HepG2 (cell line): ENCODE data around the gene MSL3B.
A peak's percentile ranks its signal among the peaks of the same experiment; 100 is the strongest.

ENCODE experiments used
- ATAC-seq: fragments of 200-7000 bp; cut with Tn5 transposase; 3 replicates; pipeline ENCODE4 v1.9.1; 2020; ENCODE audit warnings: mild to moderate bottlenecking, moderate library complexity
- BruUV-seq: library from RNA; stranded (reverse); fragments of 400-500 nt; replicated peaks from 2 replicates; lab custom pipeline; 2021; lab: Mats Ljungman, UMichigan
- CTCF ChIA-PET: fragments of 300-600 bp; formaldehyde crosslinking; extraction: SDS; loops from one replicate; lab custom pipeline; 2021; ENCODE audit warnings: low total read pairs, inconsistent platforms, low intra/inter-chr PET ratio; lab: Yijun Ruan, JAX
- POLR2A ChIA-PET: fragments of 350-600 bp; sonication (Branson Sonifier 250); formaldehyde crosslinking; loops from one replicate; lab custom pipeline; 2020; ENCODE audit warnings: antibody characterized with exemption, inconsistent platforms; lab: Yijun Ruan, JAX
- DNase-seq: peaks from one replicate; pipeline ENCODE4 v3.0.0-alpha.2; 2015; ENCODE audit warnings: low spot score
- FAIRE-seq: peaks from 3 replicates; lab custom pipeline; 2011; peaks lifted over from hg19 to GRCh38; lab: Jason Lieb, UNC
- H2AFZ ChIP-seq: one replicate; pipeline ENCODE4 v1.6.1; 2011; ENCODE audit warnings: low read length, inconsistent platforms
- H3K27ac ChIP-seq: fragments of 300-600 bp; 3 replicates; pipeline ENCODE4 v1.8.0; 2011; ENCODE audit warnings: mixed run types, mild to moderate bottlenecking, mixed read lengths, low read length, inconsistent platforms; ENCODE audit not compliant: insufficient read depth; ENCODE audit errors: extremely low read length
- H3K27me3 ChIP-seq, 2 experiments: fragments of 200-600 bp in 1 of 2; 2 replicates in 1 of 2; 3 replicates in 1 of 2; pipeline versions ENCODE4 v1.6.0 to v1.8.0; 2011; ENCODE audit warnings: low read length in 2 of 2, mild to moderate bottlenecking in 2 of 2, moderate library complexity in 2 of 2, inconsistent platforms in 1 of 2; ENCODE audit not compliant: insufficient read depth in 2 of 2, control insufficient read depth in 1 of 2
- H3K36me3 ChIP-seq, 2 experiments: fragments of 200-600 bp in 1 of 2; replicated peaks in 1 of 2; 2 replicates in 1 of 2; 3 replicates in 1 of 2; pipeline versions ENCODE4 v1.5.1 to v1.8.0; 2011; ENCODE audit warnings: low read length in 2 of 2, inconsistent platforms in 1 of 2; ENCODE audit not compliant: insufficient read depth in 2 of 2, control insufficient read depth in 1 of 2
- H3K4me1 ChIP-seq: 2 replicates; pipeline ENCODE4 v1.5.1; 2012; ENCODE audit warnings: low read length, inconsistent platforms; ENCODE audit not compliant: insufficient read depth
- H3K4me2 ChIP-seq: 2 replicates; pipeline ENCODE4 v1.6.0; 2011; ENCODE audit warnings: low read depth, low read length, inconsistent platforms
- H3K4me3 ChIP-seq, 3 experiments: fragments of 200-600 bp in 1 of 3; sonication (generic), shearing (Covaris generic) in 1 of 3; replicated peaks in 1 of 3; 2 replicates each; pipeline ENCODE4 v1.5.1; 2011 to 2016; ENCODE audit warnings: low read length in 3 of 3, inconsistent platforms in 2 of 3, low read depth in 2 of 3, mild to moderate bottlenecking in 2 of 3, control low read depth in 1 of 3, mixed read lengths in 1 of 3; ENCODE audit not compliant: insufficient read depth in 1 of 3
- H3K79me2 ChIP-seq: one replicate; pipeline ENCODE4 v1.6.1; 2011; ENCODE audit warnings: low read length, inconsistent platforms; ENCODE audit not compliant: insufficient read depth
- H3K9ac ChIP-seq: 2 replicates; pipeline ENCODE4 v1.6.0; 2011; ENCODE audit warnings: mild to moderate bottlenecking, low read depth, low read length, inconsistent platforms; ENCODE audit not compliant: insufficient read depth
- H3K9me3 ChIP-seq: 2 replicates; pipeline ENCODE4 v1.5.1; 2012; ENCODE audit warnings: mild to moderate bottlenecking, low read length
- H4K20me1 ChIP-seq: 2 replicates; pipeline ENCODE4 v1.6.0; 2011; ENCODE audit warnings: inconsistent platforms, mild to moderate bottlenecking, low read length, moderate library complexity; ENCODE audit not compliant: insufficient read depth
- AGO2 ChIP-seq: fragments of 200-400 bp; formaldehyde crosslinking; optimal IDR thresholded peaks from 2 replicates; pipeline ENCODE3; 2017; ENCODE audit warnings: mild to moderate bottlenecking, low read depth, low read length, moderate library complexity
- CTCF ChIP-seq: sonication (generic); formaldehyde crosslinking; IDR thresholded peaks from 2 replicates; pipeline ENCODE4 v1.5.0; 2020; ENCODE audit warnings: mild to moderate bottlenecking, missing genetic modification reagents, moderate library complexity
- ELK4 ChIP-seq: sonication (generic); formaldehyde crosslinking; IDR thresholded peaks from 2 replicates; pipeline ENCODE4 v1.9.0; 2021; ENCODE audit warnings: missing genetic modification reagents, borderline replicate concordance
- HIVEP1 ChIP-seq: sonication (generic); formaldehyde crosslinking; IDR thresholded peaks from 2 replicates; pipeline ENCODE4 v1.4.0; 2020; ENCODE audit warnings: mild to moderate bottlenecking, missing genetic modification reagents
- HMG20A ChIP-seq: IDR thresholded peaks from 2 replicates; pipeline ENCODE4 v1.6.1; 2016; ENCODE audit warnings: borderline replicate concordance
- HNF4A ChIP-seq: sonication (generic); formaldehyde crosslinking; IDR thresholded peaks from 2 replicates; pipeline ENCODE4 v1.4.0; 2020; ENCODE audit warnings: missing genetic modification reagents
- HNRNPL ChIP-seq: fragments of 200-400 bp; formaldehyde crosslinking; IDR thresholded peaks from 2 replicates; pipeline ENCODE4 v1.6.1; 2017; ENCODE audit warnings: mild to moderate bottlenecking, low read depth, low read length
- KDM2A ChIP-seq: sonication (generic); formaldehyde crosslinking; IDR thresholded peaks from 2 replicates; pipeline ENCODE4 v1.4.0; 2020; ENCODE audit warnings: low read depth, missing genetic modification reagents, borderline replicate concordance
- MBD4 ChIP-seq: IDR thresholded peaks from 2 replicates; pipeline ENCODE4 v1.6.1; 2012; ENCODE audit warnings: low read length, inconsistent platforms, borderline replicate concordance
- RAD21 ChIP-seq: fragments of 450-650 bp; formaldehyde crosslinking; IDR thresholded peaks from 2 replicates; pipeline ENCODE4 v1.5.0; 2020; ENCODE audit warnings: mild to moderate bottlenecking
- ZNF276 ChIP-seq: sonication (generic); formaldehyde crosslinking; IDR thresholded peaks from 2 replicates; pipeline ENCODE4 v1.4.0; 2020; ENCODE audit warnings: mild to moderate bottlenecking, low read depth, missing genetic modification reagents
- ZNF441 ChIP-seq: sonication (generic); formaldehyde crosslinking; IDR thresholded peaks from 2 replicates; pipeline ENCODE4 v1.7.0; 2021; ENCODE audit warnings: missing genetic modification reagents, borderline replicate concordance
- ZNF629 ChIP-seq: sonication (generic); formaldehyde crosslinking; conservative IDR thresholded peaks from 2 replicates; pipeline ENCODE4 v1.5.0; 2020; ENCODE audit warnings: missing genetic modification reagents
- ZNF687 ChIP-seq: sonication (generic); formaldehyde crosslinking; IDR thresholded peaks from 2 replicates; pipeline ENCODE4 v1.5.1; 2020; ENCODE audit warnings: mild to moderate bottlenecking, missing genetic modification reagents, moderate library complexity
- WGBS: methylation state at CpG from one replicate; pipeline ENCODE4 v1.1.6; 2017; ENCODE audit warnings: low lambda C conversion rate; 5-methylcytosine and 5-hydroxymethylcytosine counted together
- in situ Hi-C: cut with HindIII; loops from 2 replicates; pipeline ENCODE4 v1.10.0; 2017; ENCODE audit warnings: low pct_unique_long_range_greater_than_20kb; ENCODE audit not compliant: extremely low pct_ligation_motif_present
- intact Hi-C: fragments of 100-400 bp; cut with micrococcal nuclease; formaldehyde crosslinking; loops from one replicate; pipeline ENCODE4 v1.10.0; 2022; ENCODE audit not compliant: unreplicated experiment

MSL3B gene

GRCh38 chr2:233832869-233833311 lies 35.3 kb downstream of the MSL3B start:
- no peaks in the 10 kb centered on the region for H3K9me3 ChIP-seq
- no peak overlapping the region for H3K4me3 ChIP-seq
- H3K4me2 ChIP-seq, result no peak overlapping the region
- BruUV-seq, result no TSS peak
- WGBS, result 61% methylated on average over 7 of the region's 7 CpGs
- in situ Hi-C loops, result loop anchor here (25.0 kb wide), 1 partner anchor 521 kb away; the partner anchor contains the start of gene SAG
- no peaks in the 10 kb centered on the region for H3K4me1 ChIP-seq
- DNase-seq, result peak; percentile 54
- ATAC-seq, result peak; percentile 77
- ChIA-PET POLR2A (no interaction called here), CTCF (no interaction called here)
- no peak overlapping the region for H3K27ac ChIP-seq
- H2AFZ ChIP-seq, result no peak overlapping the region
- FAIRE-seq, result peak; percentile 72
- H3K79me2 ChIP-seq, result peaks cover 8% of the 10 kb centered on the region
- no peaks in the 10 kb centered on the region for H3K27me3 ChIP-seq
- peaks cover 14 to 30% of the 10 kb centered on the region in 2 experiments for H3K36me3 ChIP-seq
- H4K20me1 ChIP-seq, result peaks cover under 1% of the 10 kb centered on the region; the same call in 1 of the 2 replicates
- intact Hi-C loops, result loop anchor here (10.0 kb wide), 1 partner anchor 388 kb away; no protein-coding TSS in a partner anchor
- no peak overlapping the region for H3K9ac ChIP-seq
- TF ChIP-seq RAD21 (CRISPR knock-in tag), result peak; percentile 79
- 0 out of 2 replicates have a peak, but pooled peaks have one; percentile 12 for TF ChIP-seq ZNF441 (CRISPR knock-in tag)
- TF ChIP-seq KDM2A (CRISPR knock-in tag), result peak; percentile 47; the same call in 1 of the 2 replicates
- no peak for TF ChIP-seq ZNF629 (CRISPR knock-in tag)
- TF ChIP-seq ZNF687 (CRISPR knock-in tag), result peak; percentile 51
- TF ChIP-seq ZNF276 (CRISPR knock-in tag), result no peak
- peak; percentile 82 for TF ChIP-seq CTCF (CRISPR knock-in tag)
- no peak for TF ChIP-seq HMG20A (CRISPR knock-in tag)
- peak; percentile 54; the same call in 1 of the 2 replicates for TF ChIP-seq MBD4
- no peak for TF ChIP-seq HNF4A
- TF ChIP-seq HIVEP1 (CRISPR knock-in tag), result 0 out of 2 replicates have a peak, but pooled peaks have one; percentile 18
- peak; percentile 68 for TF ChIP-seq AGO2
- TF ChIP-seq HNRNPL, result 0 out of 2 replicates have a peak, but pooled peaks have one; percentile 59
- no peak for TF ChIP-seq ELK4 (CRISPR knock-in tag)
